ENCODE results near the gene PLCB1. TPM values are rescaled to one million over a fixed set of nuclear protein-coding genes. Genes with fewer than 3 reads are reported as not detected.
A peak's percentile ranks its signal among the peaks of the same experiment; 100 is the strongest.

PLCB1 gene
- total RNA-seq, 1 donor from 2014 or later, result 6.3 TPM

DNA sequence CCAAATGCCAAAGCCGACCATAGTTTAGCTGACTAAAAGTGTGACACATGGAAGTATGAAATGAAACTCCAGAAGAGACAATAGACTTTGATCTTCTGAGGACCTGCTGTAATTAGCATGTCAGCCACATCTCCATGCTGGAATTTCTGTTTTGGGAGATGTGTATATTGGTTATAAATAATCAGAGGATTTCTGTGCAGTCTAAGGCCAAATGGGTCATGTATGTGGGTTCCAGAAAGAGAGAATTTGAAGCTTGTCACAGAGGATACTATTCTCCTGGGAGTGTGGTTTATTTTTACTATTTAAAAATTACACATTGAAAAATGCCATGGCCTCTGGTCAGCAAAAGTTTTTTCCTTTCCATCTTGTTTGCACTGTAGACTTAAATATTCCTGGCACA, 531.4 kb downstream of the PLCB1 start:
- ATAC-seq (ENCODE audit: poor library complexity) (no peak), DNase-seq (no peak)
- intact Hi-C loops (cut with DNase I), result no loop called here

DNA sequence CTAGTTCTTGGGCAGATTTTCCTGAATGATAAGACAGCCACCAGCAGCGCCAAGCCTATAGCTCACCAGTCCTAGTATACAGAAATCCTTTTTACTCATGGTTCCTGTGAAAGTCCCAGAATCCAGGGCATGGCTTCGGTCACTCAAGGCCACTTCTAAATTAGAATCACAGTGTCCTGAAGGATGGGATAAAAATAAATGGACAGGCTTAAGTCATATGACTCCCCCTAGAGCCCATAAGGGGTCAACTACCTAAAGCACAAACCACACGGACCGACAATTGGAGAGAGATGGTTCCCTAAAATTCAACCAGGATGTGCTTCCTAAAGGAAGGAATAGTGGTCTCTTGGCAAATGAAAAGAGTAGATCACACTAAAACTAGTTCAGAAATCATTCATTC, 532.7 kb downstream of the PLCB1 start:
- ATAC-seq (ENCODE audit: poor library complexity) (no peak), DNase-seq (no peak)
- intact Hi-C loops (cut with DNase I), result no loop called here

DNA sequence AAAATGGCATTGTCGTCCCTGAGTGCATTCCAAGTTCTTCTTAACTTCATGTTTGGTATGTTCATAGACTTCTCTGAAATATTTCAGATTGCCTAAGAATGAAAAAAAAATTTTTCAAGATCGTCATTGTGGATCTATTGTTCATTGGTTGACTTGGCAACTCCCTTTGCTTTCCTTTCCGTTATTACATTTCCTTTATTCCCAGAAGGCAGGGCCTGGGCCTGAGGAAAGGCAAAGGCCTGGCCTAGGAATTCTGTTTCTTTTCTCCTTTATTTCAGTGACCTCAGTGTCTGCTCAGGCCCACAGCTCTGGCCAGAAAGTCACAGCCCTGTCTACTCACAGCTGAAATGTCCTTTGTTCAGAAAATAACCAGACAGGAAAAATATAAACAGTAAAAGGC, 535.2 kb downstream of the PLCB1 start:
- ATAC-seq (ENCODE audit: poor library complexity) (peak; percentile 86), DNase-seq (peak; percentile 46)
- intact Hi-C loops (cut with DNase I), result no loop called here

DNA sequence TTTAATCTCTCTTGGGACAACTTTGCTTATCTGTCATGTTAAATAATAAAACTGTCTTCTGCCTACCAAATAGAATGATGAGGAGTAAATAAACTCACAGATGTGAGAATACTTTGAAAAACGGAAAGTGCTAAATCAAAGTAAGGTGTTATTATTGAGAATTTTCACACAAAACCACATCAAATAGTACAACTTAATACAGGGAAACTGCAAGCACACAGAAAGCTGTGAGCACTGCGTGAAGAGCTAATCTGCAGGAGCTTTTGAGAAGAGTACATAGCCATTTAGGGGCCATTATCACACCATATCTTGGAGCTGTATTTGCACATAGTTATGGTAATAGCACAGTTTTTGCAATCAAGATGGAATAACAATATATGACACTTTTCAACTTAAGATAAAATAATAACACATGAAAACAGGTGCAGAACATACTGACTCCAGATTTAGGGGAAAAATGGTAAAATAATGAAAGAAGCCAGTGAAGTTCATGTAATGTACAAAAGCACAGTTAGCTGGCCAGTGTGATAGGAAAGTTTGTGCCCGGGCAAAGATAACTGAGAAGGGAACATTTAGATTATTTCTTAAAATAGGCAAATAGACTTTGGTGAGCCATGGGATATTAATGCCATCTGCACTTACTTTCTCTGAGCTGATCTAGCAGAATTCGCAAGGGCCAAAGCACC, 538.3 kb downstream of the PLCB1 start:
- peak; percentile 39 for ATAC-seq (ENCODE audit: poor library complexity)
- intact Hi-C loops (cut with DNase I), result loop anchor here (10.0 kb wide), 1 partner anchor 56 kb away; no protein-coding TSS in a partner anchor

DNA sequence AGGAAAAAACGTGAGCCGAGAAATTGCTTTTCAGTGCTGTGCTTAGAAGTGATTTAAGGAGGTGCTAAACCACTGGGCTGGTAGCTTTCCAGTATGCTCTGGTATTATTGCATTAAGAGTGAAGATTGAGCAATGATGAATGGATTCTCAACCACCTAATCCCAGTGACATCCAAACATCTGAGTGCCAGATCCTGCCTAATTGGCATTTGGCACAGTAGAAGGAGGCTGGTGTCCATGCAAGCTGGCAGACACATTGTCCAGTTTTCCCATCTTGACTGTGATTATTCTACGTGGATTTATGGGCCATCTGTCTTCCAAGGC, 538.8 kb downstream of the PLCB1 start:
- DNase-seq, result no peak
- ATAC-seq (ENCODE audit: poor library complexity), result peak; percentile 48
- intact Hi-C loops (cut with DNase I), result loop anchor here (10.0 kb wide), 1 partner anchor 56 kb away; no protein-coding TSS in a partner anchor

More for the DNA sequence above, 538.3 kb downstream of the PLCB1 start:
- DNase-seq, result no peak

DNA sequence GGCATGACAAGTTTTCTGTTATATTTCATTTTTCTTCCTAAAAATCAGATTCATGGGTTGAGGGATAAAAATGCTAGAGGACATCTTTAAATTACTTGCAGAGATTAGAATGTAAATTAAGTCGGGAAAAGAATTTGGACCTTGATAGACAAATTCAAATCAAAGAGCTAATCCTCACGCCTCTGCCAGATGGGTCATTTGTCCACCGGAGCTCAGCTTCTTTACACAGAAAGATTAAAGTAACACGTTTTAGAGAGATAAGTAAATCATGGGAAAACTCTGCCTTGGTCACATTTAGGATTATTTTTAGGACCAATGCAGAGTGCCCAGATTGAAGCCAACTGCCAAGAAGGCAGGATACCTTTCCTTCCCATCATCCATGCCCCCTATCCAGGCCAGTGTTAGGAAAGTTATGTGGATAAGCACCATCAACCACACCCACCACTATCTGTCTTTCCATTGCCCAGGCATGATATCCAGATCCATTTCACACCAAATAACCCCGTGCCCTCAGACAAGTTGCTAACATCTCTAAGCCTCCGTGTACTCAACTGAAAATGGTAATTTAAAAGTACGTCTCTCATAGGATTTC, 539.4 kb downstream of the PLCB1 start:
- ATAC-seq (ENCODE audit: poor library complexity) (no peak), DNase-seq (no peak)
- intact Hi-C loops (cut with DNase I), result loop anchor here (10.0 kb wide), 1 partner anchor 57 kb away; no protein-coding TSS in a partner anchor

DNA sequence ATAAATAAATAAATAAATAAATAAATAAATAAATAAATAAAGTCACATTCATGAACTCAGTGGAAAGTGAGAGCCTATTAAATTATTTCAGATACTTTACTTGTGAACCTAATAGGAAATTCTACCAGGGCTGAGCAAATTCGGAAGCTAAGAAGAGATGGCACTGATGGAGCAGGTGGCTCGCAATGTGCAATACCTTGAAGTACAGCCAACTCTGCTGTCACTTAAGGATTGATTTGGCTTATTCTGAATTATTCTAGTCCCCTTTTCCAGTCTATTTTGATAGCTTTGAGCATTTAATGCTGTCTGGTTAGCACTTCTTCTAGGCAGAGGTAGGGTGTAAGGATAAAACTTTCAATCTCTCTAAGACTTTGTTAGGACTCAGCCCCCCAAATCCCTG, 541.0 kb downstream of the PLCB1 start:
- DNase-seq (no peak), ATAC-seq (ENCODE audit: poor library complexity) (no peak)
- intact Hi-C loops (cut with DNase I), result loop anchor here (10.0 kb wide), 1 partner anchor 58 kb away; no protein-coding TSS in a partner anchor

DNA sequence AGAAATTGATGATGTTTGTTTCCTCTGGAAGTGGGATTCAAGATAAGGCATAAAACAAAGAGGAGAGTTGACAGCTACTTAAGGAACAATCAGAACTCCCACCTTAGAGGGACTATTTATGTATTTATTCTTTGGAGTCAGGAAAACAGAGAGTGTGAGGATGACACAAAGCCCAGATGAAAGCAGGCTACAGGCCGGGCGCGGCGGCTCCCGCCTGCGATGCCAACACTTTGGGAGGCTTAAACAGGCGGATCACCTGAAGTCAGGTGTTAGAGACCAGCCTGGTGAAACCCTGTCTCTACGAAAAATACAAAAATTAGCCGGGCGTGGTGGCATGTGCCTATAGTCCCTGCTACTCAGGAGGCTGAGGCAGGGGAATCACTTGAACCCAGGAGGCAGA, 543.8 kb downstream of the PLCB1 start:
- no peak for DNase-seq
- intact Hi-C loops (cut with DNase I), result loop anchor here (10.0 kb wide), 1 partner anchor 61 kb away; no protein-coding TSS in a partner anchor
- ATAC-seq (ENCODE audit: poor library complexity), result no peak

DNA sequence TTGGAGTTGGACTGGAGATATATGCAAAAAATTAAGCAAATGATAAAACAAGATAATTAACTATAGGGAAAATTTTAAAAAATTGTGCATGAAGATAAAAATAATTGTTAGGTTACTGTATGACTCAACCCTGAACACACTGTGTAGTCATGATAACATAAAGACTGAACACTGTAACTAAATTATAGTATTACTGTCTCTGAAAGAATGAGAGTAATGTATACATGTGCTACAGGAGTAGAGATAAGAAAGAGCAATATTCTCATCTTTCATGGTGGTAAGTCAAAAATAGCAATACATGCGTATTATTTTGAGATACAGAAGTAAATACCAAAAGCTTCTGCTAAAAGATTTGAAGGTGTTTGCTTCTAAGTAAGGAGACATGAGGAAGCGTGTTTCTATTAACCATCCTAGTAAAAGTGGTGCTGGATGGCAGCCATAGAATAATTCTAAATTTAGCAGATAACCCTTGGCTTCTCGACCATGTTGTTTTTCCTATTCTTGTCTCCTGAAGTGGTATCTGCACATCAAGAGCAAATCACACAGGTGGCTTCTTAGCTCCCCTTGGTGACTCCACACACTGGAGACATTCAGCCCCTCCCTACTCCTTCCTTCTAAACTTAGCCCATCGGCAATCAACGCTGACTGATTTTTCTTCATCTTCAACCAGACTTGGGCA, 546.2 kb downstream of the PLCB1 start:
- intact Hi-C loops (cut with DNase I), result loop anchor here (10.0 kb wide), 1 partner anchor 63 kb away; no protein-coding TSS in a partner anchor
- ATAC-seq (ENCODE audit: poor library complexity), result peak; percentile 60

DNA sequence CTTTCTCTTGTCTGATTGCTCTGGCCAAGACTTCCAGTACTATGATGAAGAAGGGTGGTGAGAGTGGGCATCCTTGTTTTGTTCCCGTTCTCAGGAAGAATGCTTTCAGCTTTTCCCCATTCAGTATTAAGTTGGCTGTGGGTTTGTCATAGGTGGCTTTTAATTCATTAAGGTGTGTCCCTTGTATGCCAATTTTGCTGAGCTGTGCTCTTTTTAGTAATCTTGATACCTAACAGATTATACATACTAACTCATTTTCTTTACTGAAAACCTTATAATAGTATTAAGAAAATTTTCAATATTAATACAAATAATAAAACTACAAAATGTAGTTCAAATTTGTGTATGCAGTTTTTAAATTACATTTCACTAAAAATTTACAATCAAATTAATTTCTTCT, 557.3 kb downstream of the PLCB1 start:
- ATAC-seq (ENCODE audit: poor library complexity) (no peak), DNase-seq (no peak)
- intact Hi-C loops (cut with DNase I), result no loop called here

More for the DNA sequence above, 546.2 kb downstream of the PLCB1 start:
- no peak for DNase-seq

DNA sequence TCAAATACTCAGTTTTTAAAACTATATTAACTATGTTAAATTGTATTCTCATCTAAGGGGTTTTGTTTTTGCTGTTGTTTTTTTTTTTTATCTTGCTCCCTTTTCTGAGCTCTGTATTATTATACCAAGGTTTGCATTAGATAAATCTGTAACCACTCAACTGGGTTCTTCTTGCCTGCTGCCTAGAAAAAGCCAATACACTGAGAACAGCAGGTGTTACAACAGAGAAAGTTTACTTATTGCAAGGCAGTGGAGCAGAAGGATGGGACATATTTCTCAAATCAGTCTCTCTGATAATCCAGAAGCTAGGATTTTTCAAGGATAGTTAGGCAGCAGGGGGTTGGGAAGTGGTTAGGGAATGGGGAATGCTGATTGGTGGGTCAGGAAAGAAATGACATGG, 558.0 kb downstream of the PLCB1 start:
- ATAC-seq (ENCODE audit: poor library complexity) (no peak), DNase-seq (no peak)
- intact Hi-C loops (cut with DNase I), result no loop called here

DNA sequence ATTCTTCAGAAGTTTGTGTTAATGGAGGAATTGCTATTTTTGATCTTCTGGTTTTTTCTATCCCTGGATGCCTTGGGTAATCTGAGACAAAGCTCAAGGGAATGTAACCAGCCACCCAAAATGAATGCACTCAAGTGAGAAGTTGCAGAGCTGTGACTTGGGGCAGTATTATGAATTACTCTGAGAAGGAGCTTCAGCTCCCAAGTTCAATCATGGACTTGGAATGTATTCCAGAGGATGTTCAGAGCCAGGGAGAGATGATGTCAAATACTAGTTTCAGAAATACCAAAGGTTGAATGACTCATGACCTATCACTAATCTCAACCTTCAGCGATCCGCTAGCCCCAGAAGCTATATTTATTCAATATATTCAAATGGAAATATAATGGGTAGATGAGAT, 561.6 kb downstream of the PLCB1 start:
- no peak for ATAC-seq (ENCODE audit: poor library complexity)
- no peak for DNase-seq
- intact Hi-C loops (cut with DNase I), result no loop called here

DNA sequence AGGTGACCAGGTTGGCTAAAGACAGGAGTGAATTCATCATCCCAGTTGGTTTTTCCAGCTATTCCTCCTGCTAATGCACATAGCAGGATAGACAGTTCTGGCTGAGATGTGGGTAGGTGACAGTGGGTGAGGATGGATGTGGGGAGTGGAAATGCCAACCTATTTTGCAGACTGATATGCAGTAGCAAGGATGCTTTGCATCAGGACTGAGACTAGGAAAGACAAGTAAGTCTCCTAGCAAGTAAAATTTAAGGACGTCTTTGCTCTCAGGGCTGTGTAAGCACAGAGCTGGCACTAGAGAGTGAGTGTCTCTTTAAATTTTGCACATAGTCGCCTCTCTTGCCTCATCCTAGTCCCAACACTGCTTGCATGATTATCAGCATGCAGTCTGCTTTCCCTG, 568.7 kb downstream of the PLCB1 start:
- DNase-seq (no peak), ATAC-seq (ENCODE audit: poor library complexity) (no peak)
- intact Hi-C loops (cut with DNase I), result no loop called here

DNA sequence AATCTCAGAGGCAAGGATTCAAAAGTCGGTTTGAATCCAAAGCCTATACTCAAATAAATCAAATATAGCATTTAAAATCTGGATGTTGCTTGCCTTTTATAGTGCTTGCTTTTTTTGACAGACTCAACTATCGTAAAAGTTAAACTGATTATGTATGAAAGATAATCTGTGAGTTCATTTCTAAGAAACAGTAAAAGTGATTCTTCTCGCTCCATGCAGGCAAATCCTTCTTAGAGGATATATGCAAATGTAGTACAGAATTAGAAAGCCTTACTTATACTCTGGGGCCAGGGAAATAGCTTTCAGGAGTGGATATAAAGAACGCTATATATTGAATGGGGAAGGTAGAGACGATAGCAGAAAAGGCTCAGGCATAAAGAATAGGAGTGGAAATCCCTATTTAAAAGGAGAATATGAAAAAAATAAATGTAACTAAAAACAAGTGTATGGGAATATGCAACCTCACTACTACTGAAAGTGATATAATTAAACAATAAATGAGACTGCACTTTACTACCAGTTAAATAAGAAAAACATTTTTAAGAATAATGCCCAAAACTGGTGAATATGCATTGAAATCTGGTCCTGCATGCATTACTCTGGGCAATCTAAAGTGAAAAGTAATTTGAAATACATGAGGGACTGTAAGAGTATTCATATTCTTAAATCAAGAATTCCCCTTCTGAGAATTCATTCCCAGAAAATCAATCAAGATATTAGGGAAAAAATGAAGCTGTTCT, 575.1 kb downstream of the PLCB1 start:
- DNase-seq (no peak), ATAC-seq (ENCODE audit: poor library complexity) (no peak)
- intact Hi-C loops (cut with DNase I), result no loop called here

DNA sequence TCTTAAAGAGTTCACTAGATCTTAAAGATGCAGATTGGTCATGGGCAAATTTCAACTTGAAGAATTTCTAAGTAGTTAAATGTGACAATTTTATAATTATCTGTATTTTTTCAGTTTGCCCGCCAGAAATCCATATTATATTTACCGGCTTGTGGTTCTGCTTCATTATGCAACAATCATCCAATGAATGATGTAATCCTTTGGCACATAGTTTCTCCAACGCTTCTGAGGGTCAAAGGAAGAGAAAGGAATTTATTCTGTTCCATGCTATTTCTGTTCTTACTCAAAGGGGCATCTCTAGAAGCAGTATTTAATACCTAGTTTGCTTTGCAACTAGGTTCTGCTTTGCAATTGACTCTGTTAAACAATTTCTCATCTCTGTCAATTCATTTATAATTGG, 577.6 kb downstream of the PLCB1 start:
- no peak for DNase-seq
- intact Hi-C loops (cut with DNase I), result loop anchor here (10.0 kb wide), 1 partner anchor 315 kb away; no protein-coding TSS in a partner anchor
- no peak for ATAC-seq (ENCODE audit: poor library complexity)

DNA sequence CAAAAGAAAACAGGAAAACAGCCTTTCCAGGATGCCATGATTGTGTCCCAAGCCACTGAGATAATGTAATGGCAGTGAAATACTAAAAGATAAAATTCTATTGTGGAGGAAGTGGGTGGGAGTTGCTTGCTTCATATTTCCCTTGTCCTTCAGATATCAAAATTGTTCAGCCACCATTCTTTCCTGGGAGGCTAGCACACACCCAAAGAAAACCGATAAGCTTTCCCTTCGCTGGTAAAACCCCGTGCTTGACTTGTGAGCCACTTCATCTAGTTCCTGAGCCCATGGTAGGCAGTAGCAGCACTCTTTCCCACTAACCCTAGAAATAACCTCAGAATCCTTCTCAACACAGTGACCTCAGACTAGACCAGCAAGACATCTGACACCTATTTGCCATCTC, 579.4 kb downstream of the PLCB1 start:
- intact Hi-C loops (cut with DNase I), result loop anchor here (10.0 kb wide), 1 partner anchor 317 kb away; no protein-coding TSS in a partner anchor

DNA sequence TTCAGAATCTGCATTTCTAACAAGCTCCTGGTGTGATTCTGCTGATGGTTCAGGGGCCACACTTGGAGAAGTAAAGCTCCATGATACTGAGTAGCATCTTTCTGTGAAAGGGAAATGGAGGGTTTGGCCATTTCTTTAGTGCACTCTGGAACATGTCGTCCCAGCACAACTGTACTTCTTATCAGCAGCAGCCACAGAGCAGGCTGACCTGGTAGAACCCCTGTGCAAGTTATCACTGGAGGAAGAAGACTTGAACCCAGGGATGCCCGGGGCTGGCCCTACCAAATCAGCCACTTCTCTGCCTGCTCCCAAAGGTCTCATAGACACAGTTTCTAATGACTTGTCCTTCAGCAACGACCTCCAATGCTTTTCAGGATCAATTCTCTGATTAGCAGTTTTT, 582.1 kb downstream of the PLCB1 start:
- DNase-seq (no peak), ATAC-seq (ENCODE audit: poor library complexity) (no peak)
- intact Hi-C loops (cut with DNase I), result loop anchor here (10.0 kb wide), 1 partner anchor 319 kb away; no protein-coding TSS in a partner anchor

More for the DNA sequence above, 579.4 kb downstream of the PLCB1 start:
- ATAC-seq (ENCODE audit: poor library complexity) (no peak), DNase-seq (no peak)

DNA sequence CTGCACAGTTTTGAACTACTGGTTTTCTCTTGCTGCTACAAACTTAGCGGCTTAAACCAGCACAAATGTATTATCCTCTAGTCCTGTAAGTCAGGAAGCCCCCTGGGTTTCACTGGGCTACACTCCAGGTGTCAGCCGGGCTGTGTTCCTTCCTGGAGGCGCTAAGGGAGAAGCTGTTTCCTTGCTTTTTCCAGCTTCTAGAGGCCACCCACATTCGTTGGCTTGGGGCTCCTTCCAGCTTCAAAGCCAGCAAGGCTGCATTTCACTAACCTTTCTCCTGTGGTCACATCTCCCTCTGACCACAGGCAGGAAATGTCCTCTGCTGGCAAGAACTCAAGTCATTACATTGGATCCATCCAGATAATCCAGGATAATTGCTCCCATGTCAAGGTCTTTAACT, 586.2 kb downstream of the PLCB1 start:
- no peak for ATAC-seq (ENCODE audit: poor library complexity)
- intact Hi-C loops (cut with DNase I), result loop anchor here (2.0 to 10.0 kb wide), 2 partner anchors 323 to 585 kb away; partner anchors contain the start of gene PLCB1
- DNase-seq, result peak; percentile 67

DNA sequence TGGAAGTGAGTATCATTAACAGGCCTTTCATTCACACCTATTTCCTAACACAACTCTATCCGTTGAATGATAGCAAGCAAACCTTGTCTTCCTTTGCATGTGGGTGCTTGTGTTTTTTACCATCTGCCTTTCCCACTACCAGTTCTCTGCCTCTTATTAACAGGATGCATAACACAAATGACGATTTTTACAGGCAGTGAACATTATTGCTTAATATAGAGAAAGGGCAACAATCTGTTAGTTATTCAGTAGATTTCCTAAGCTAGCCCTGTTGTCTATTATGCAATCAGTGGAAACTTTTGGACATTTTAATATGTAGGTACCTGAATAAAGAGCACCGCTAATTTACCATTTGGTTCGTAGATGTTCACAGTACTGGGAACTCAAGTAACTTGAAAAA, 588.0 kb downstream of the PLCB1 start:
- intact Hi-C loops (cut with DNase I), result loop anchor here (5.0 kb wide), 2 partner anchors 678 to 783 kb away; no protein-coding TSS in a partner anchor
- DNase-seq (no peak), ATAC-seq (ENCODE audit: poor library complexity) (peak; percentile 64)
